AG04450 (cell line): ENCODE results near the gene ZCCHC10. TPM values are rescaled to one million over a fixed set of nuclear protein-coding genes. Genes with fewer than 3 reads are reported as not detected.
A peak's percentile ranks its signal among the peaks of the same experiment; 100 is the strongest.

Experiments used
- CTCF ChIA-PET: fragments of 300-600, 350-600 bp; formaldehyde crosslinking; extraction: SDS; loops from one replicate; lab custom pipeline; 2022; ENCODE audit warnings: antibody characterized with exemption, inconsistent platforms; lab: Charles Lee
- POLR2A ChIA-PET: fragments of 350-600 bp; formaldehyde crosslinking; extraction: SDS; loops from one replicate; lab custom pipeline; 2021; ENCODE audit warnings: antibody characterized with exemption, inconsistent platforms; lab: Yijun Ruan, JAX
- DNase-seq: peaks from one replicate; pipeline ENCODE4 v3.0.0-alpha.2; 2011; ENCODE audit warnings: low read depth, low spot score
- H3K27ac ChIP-seq: one replicate; pipeline ENCODE4 v1.5.1; 2012; ENCODE audit warnings: low read depth, low read length, control low read depth
- H3K27me3 ChIP-seq: one replicate; pipeline ENCODE4 v1.6.0; 2012; ENCODE audit warnings: low read length; ENCODE audit not compliant: control insufficient read depth, insufficient read depth
- H3K4me3 ChIP-seq: 2 replicates; pipeline ENCODE4 v1.5.1; 2011; ENCODE audit warnings: mild to moderate bottlenecking, low read depth, low read length, control low read depth
- H3K9me3 ChIP-seq: 2 replicates; pipeline ENCODE4 v1.5.1; 2012; ENCODE audit warnings: low read length; ENCODE audit not compliant: control insufficient read depth, insufficient read depth
- CTCF ChIP-seq: IDR thresholded peaks from 2 replicates; pipeline ENCODE4 v1.5.1; 2011; ENCODE audit warnings: low read depth, low read length, control low read depth, inconsistent platforms
- polyA minus RNA-seq: library from RNA; depleted of rRNA, polyadenylated mRNA; stranded (reverse); fragments of >200 nt; gene quantifications from 2 replicates; pipeline ENCODE4 v1.2.3, GENCODE V29; 2011; rRNA and poly(A)+ RNA removed
- polyA plus RNA-seq: library from polyadenylated mRNA; depleted of rRNA; stranded (reverse); fragments of >200 nt; gene quantifications from 2 replicates; pipeline ENCODE4 v1.2.3, GENCODE V29; 2011; rRNA removed

Gene ZCCHC10
- 27.7 and 28.8 TPM in 2 replicates for polyA plus RNA-seq
- 12.6 and 13.7 TPM in 2 replicates for polyA minus RNA-seq

- POLR2A ChIA-PET, result interaction anchor here (1.3 to 1.6 kb wide), 2 partner anchors 26 to 62 kb away, joined by 4 to 11 read pairs; partner anchors contain the start of genes AFF4 and HSPA4
- DNase-seq, result peak; percentile 79
- CTCF ChIA-PET, result interaction anchor here (1.2 kb wide), 1 partner anchor 26 kb away, joined by 3 read pairs; the partner anchor contains the start of gene HSPA4
- Histone ChIP-seq H3K27me3 (no peaks in the 10 kb centered on the region), H3K9me3 (no peaks in the 10 kb centered on the region), H3K4me3 (peak within 1 kb of the TSS; percentile 90), H3K27ac (peak within 1 kb of the TSS; percentile 92)
- no peak for TF ChIP-seq CTCF
These were observed at the start of gene ZCCHC10 for GRCh38 chr5:133025804-133026663. Gene ZCCHC10, minus strand, starts transcription at chr5:133026549. Its CDS starts 12 bp downstream, at chr5:133026537.

DNA sequence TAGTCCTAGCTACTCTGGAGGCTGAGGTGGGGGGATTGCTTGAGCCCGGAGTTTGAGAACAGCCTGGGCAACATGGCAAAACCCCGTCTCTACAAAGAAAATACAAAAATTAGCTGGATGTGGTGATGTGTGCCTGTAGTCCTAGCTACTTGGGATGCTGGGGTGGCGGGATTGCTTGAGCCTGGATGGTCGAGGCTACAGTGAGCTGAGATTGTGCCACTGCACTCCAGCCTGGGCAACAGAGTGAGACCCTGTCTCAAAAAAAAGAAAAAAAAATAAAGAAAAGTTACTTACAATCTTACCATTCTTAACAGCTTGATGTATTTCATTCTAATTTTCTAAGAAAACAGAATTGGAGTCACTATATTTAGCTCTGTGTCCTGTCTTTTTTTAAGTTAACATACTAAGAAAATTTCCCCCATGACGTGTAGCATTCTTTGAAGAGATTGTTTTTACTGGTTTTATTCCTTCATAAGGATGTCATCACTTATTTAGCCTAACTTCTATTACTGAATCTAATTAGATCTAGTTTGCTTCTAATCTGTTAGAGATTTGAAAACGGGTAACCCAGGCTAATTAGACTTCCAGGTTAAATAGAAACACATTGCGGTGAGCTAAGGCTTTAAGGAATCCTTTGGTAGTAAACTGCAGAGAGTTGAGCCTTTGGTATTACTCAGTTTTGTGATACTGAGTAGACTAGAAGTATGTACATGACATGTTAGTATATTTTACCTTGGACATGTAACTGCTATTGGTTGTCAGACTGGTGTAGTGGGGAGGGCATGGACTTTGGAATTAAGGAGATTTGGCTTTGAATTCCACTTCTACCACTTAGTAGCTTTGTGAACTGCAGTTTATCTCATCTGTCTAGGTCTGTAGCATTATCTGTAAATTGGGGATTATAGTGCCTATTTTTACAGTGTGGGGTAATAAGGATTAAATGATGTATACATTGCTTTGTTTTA is 49.5 kb upstream of the ZCCHC10 start:
- no peak for TF ChIP-seq CTCF
- ChIA-PET CTCF (interaction anchor here (0.6 to 1.1 kb wide), 2 partner anchors 271 to 690 kb away, joined by 3 read pairs; no protein-coding TSS in a partner anchor), POLR2A (no interaction called here)
- DNase-seq, result no peak
- Histone ChIP-seq H3K9me3 (no peaks in the 10 kb centered on the region), H3K4me3 (no peak overlapping the region), H3K27ac (no peak overlapping the region), H3K27me3 (no peaks in the 10 kb centered on the region)

DNA sequence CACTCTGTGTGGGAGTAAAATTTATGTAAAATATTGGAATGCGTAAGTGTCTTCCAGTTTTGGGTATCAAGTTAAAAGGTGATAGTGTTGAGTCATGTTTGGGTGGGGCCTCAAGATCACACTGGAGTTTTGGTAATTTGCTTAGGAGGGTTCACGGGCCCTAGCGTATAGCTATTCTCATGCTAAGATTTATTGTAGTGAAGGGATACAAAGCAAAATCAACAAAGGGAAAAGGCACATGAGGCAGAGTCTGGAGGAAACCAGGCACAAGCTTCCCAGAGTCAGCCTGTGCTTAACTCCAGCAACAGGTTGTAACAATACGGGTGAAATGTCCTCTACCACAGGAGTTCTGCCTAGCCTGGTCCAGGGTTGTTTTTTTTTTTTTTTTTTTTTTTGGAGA is 45.7 kb upstream of the ZCCHC10 start:
- no peak overlapping the region for H3K4me3 ChIP-seq
- no peaks in the 10 kb centered on the region for H3K27me3 ChIP-seq
- no peak for TF ChIP-seq CTCF
- H3K9me3 ChIP-seq, result no peaks in the 10 kb centered on the region
- CTCF ChIA-PET, result interaction anchor here (1.0 to 1.5 kb wide), 2 partner anchors 9 to 39 kb away, joined by 3 to 4 read pairs; no protein-coding TSS in a partner anchor
- POLR2A ChIA-PET, result interaction anchor here (1.5 kb wide), 1 partner anchor 20 kb away, joined by 3 read pairs; the partner anchor contains the start of gene HSPA4
- DNase-seq, result no peak
- H3K27ac ChIP-seq, result no peak overlapping the region

DNA sequence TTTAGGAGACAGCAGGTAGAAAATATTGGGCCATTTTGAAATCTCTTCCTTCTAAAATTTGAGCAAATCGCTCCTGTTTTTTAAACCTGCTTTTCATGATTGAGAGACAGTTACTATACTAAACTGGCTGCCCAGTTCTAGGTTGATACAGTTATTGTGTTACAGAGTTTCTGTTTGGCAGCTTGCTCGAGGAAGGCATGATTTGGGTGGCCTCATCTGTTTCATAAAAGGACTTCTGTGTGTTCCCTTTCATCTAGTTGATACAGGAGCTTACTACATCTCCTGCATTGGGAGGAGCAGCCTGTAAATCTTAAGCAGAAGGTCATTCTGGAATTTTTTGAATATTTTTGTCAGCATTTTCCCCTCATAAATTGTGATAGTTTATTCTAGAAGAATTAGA is 39.7 kb upstream of the ZCCHC10 start:
- ChIA-PET POLR2A (no interaction called here), CTCF (no interaction called here)
- no peak for TF ChIP-seq CTCF

More for the DNA sequence above, 39.7 kb upstream of the ZCCHC10 start:
- H3K4me3 ChIP-seq, result no peak overlapping the region
- H3K9me3 ChIP-seq, result no peaks in the 10 kb centered on the region
- no peak overlapping the region for H3K27ac ChIP-seq
- H3K27me3 ChIP-seq, result no peaks in the 10 kb centered on the region
- no peak for DNase-seq
